Endometrium (tissue), 2 donors: Measurements from ENCODE around the gene TSPAN9.

Source experiments
- FAIRE-seq: peaks from 2 replicates; lab custom pipeline; 2012; peaks lifted over from hg19 to GRCh38; lab: Jason Lieb, UNC
- donor health status: control.
- donor health status: control.

Gene TSPAN9

GRCh38 chr12:3142386-3142785, 65.2 kb downstream of the TSPAN9 start:
- no peak for FAIRE-seq

- no peak for FAIRE-seq
Measured at GRCh38 chr12:3144495-3144894, 67.3 kb downstream of the TSPAN9 start.

- FAIRE-seq, result no peak
Measured at GRCh38 chr12:3145033-3145432, 67.9 kb downstream of the TSPAN9 start.

GRCh38 chr12:3145546-3146310, 68.5 kb downstream of the TSPAN9 start:
- no peak for FAIRE-seq

GRCh38 chr12:3147260-3147659, 70.1 kb downstream of the TSPAN9 start:
- no peak for FAIRE-seq

- no peak for FAIRE-seq
Measured at GRCh38 chr12:3148366-3149000, 71.3 kb downstream of the TSPAN9 start.

- FAIRE-seq, result no peak
Measured at GRCh38 chr12:3149515-3150307, 72.5 kb downstream of the TSPAN9 start.

- FAIRE-seq, result no peak
Measured at GRCh38 chr12:3150308-3150670, 73.1 kb downstream of the TSPAN9 start.

- no peak for FAIRE-seq
Measured at GRCh38 chr12:3150931-3151835, 74.0 kb downstream of the TSPAN9 start.

- no peak for FAIRE-seq
Measured at GRCh38 chr12:3152011-3152511, 74.9 kb downstream of the TSPAN9 start.

GRCh38 chr12:3152892-3153291, 75.7 kb downstream of the TSPAN9 start:
- FAIRE-seq, result no peak

- FAIRE-seq, result no peak
Measured at GRCh38 chr12:3154006-3154405, 76.8 kb downstream of the TSPAN9 start.

GRCh38 chr12:3155702-3156370, 78.7 kb downstream of the TSPAN9 start:
- no peak for FAIRE-seq

GRCh38 chr12:3157581-3158323, 80.6 kb downstream of the TSPAN9 start:
- FAIRE-seq, result no peak

GRCh38 chr12:3158851-3159465, 81.8 kb downstream of the TSPAN9 start:
- no peak for FAIRE-seq

GRCh38 chr12:3160081-3160480, 82.9 kb downstream of the TSPAN9 start:
- no peak for FAIRE-seq

- no peak for FAIRE-seq
Measured at GRCh38 chr12:3161861-3162260, 84.7 kb downstream of the TSPAN9 start.

GRCh38 chr12:3164454-3165077, 87.4 kb downstream of the TSPAN9 start:
- no peak for FAIRE-seq
